ENCODE results near the gene GIGYF2.

The GIGYF2 gene

GRCh38 chr2:232870018-232870765 lies 173.1 kb downstream of the GIGYF2 start, which contains the start of gene SNORC:
TSS of gene SNORC (plus strand) at chr2:232870264. CDS start at chr2:232870342, 78 bp downstream.
- Histone ChIP-seq H3K36me3 (ENCODE audit: control insufficient read depth, insufficient read depth, low read length) (no peaks in the 10 kb centered on the region), H3K27me3 (ENCODE audit: control insufficient read depth, insufficient read depth, low read length) (no peaks in the 10 kb centered on the region), H3K4me3 (ENCODE audit: low read length) (no peak within 1 kb of the TSS), H3K27ac (ENCODE audit: low read length) (no peak within 1 kb of the TSS), H3K9me3 (ENCODE audit: control insufficient read depth, insufficient read depth, low read length) (no peaks in the 10 kb centered on the region), H3K4me1 (ENCODE audit: control insufficient read depth, insufficient read depth, low read length) (no peaks in the 10 kb centered on the region; the same call in 1 of the 2 replicates)
- DNase-seq (ENCODE audit: low read depth, low spot score) = no peak
- no CpG with 5 or more reads among the region's 21 CpGs for WGBS (ENCODE audit: insufficient coverage, insufficient read length)

GRCh38 chr2:232870766-232871371 lies 173.7 kb downstream of the GIGYF2 start:
- H3K9me3 ChIP-seq (ENCODE audit: control insufficient read depth, insufficient read depth, low read length) = no peaks in the 10 kb centered on the region
- WGBS (ENCODE audit: insufficient coverage, insufficient read length) = no CpG with 5 or more reads among the region's 17 CpGs
- H3K4me1 ChIP-seq (ENCODE audit: control insufficient read depth, insufficient read depth, low read length) = no peaks in the 10 kb centered on the region; the same call in 1 of the 2 replicates
- H3K4me3 ChIP-seq (ENCODE audit: low read length) = no peak overlapping the region
- H3K36me3 ChIP-seq (ENCODE audit: control insufficient read depth, insufficient read depth, low read length) = no peaks in the 10 kb centered on the region
- no peak for DNase-seq (ENCODE audit: low read depth, low spot score)
- no peak overlapping the region for H3K27ac ChIP-seq (ENCODE audit: low read length)
- peaks cover 4% of the 10 kb centered on the region; the same call in 1 of the 2 replicates for H3K27me3 ChIP-seq (ENCODE audit: control insufficient read depth, insufficient read depth, low read length)

- Histone ChIP-seq H3K27me3 (ENCODE audit: control insufficient read depth, insufficient read depth, low read length) (peaks cover 4% of the 10 kb centered on the region; the same call in 1 of the 2 replicates), H3K27ac (ENCODE audit: low read length) (no peak overlapping the region), H3K4me1 (ENCODE audit: control insufficient read depth, insufficient read depth, low read length) (no peaks in the 10 kb centered on the region; the same call in 1 of the 2 replicates), H3K4me3 (ENCODE audit: low read length) (no peak overlapping the region), H3K36me3 (ENCODE audit: control insufficient read depth, insufficient read depth, low read length) (no peaks in the 10 kb centered on the region; the same call in 1 of the 2 replicates), H3K9me3 (ENCODE audit: control insufficient read depth, insufficient read depth, low read length) (no peaks in the 10 kb centered on the region)
- no CpG with 5 or more reads among the region's 15 CpGs for WGBS (ENCODE audit: insufficient coverage, insufficient read length)
- DNase-seq (ENCODE audit: low read depth, low spot score) = no peak
Observed at GRCh38 chr2:232871418-232871834, 174.3 kb downstream of the GIGYF2 start.

DNA sequence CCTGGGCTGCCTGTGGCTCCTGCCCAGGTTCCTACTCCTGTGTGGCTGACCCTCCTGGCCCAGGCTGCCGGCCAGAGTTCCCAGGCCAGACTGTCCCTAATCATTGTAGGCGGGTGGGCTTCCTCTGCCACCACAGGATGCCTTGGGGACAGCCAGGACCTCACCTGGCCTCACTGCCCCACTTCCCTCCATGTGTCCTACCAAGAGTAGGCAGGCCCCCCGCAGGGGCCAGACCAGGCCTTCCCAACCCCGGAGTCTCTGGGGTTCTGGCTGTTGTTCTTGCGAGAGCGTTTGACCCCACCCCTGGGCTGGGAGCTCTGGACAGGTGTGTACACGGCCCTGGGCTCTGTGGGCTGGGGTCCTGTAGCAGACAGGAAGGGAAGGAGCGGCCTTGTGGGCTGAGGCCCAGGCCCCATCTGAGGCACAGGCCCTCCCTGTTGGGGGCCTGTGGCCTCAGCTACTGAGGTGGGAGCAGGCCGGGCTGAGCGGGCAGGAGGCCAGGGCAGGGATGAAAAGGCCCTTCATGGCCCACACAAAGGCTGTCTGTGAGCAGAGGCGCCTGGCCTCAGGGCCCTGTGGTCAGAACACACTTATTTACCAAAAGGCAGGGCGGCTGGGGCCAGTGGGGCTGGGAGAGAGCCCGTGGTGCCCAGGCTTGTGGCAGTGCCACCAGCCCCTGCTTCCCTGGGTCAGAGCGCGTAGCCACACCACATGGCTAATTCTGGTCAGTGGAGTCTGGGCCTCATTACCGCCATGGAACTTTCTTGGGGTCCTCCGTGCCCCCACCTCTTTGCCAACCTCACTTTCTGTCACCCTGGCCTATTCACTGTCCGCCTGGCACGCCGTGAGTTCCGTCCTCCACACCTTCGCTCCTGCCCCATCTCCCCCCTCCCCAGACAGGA lies 175.0 kb downstream of the GIGYF2 start:
- WGBS (ENCODE audit: insufficient coverage, insufficient read length) = no CpG with 5 or more reads among the region's 22 CpGs
- H3K4me1 ChIP-seq (ENCODE audit: control insufficient read depth, insufficient read depth, low read length) = no peaks in the 10 kb centered on the region; the same call in 1 of the 2 replicates
- H3K27me3 ChIP-seq (ENCODE audit: control insufficient read depth, insufficient read depth, low read length) = peaks cover 5% of the 10 kb centered on the region; the same call in 1 of the 2 replicates
- no peak overlapping the region for H3K4me3 ChIP-seq (ENCODE audit: low read length)
- H3K27ac ChIP-seq (ENCODE audit: low read length) = no peak overlapping the region
- no peaks in the 10 kb centered on the region; the same call in 1 of the 2 replicates for H3K36me3 ChIP-seq (ENCODE audit: control insufficient read depth, insufficient read depth, low read length)
- DNase-seq (ENCODE audit: low read depth, low spot score) = no peak
- no peaks in the 10 kb centered on the region for H3K9me3 ChIP-seq (ENCODE audit: control insufficient read depth, insufficient read depth, low read length)

DNA sequence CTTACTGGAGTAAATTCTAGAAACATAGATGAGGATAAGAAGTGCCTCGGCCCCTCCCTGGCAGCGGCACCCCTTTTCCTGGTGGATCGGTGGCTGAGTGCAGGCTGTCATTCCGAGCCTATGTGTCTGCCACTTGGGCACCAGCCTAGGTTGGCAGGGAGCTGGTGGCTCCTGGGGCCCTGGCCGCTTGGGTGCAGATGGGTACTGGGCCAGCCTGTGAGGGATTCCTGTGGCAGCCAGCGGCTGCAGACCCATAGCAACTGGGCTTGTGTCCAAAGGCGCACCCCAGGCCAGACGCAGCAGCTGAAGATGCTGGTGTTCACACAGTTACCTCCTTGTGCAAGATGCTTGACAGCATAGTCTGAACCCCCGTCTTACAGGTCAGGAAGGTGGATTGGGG lies 175.7 kb downstream of the GIGYF2 start:
- Histone ChIP-seq H3K27me3 (ENCODE audit: control insufficient read depth, insufficient read depth, low read length) (peaks cover 7% of the 10 kb centered on the region; the same call in 1 of the 2 replicates), H3K9me3 (ENCODE audit: control insufficient read depth, insufficient read depth, low read length) (no peaks in the 10 kb centered on the region), H3K27ac (ENCODE audit: low read length) (no peak overlapping the region), H3K4me3 (ENCODE audit: low read length) (no peak overlapping the region), H3K4me1 (ENCODE audit: control insufficient read depth, insufficient read depth, low read length) (no peaks in the 10 kb centered on the region; the same call in 1 of the 2 replicates), H3K36me3 (ENCODE audit: control insufficient read depth, insufficient read depth, low read length) (no peaks in the 10 kb centered on the region; the same call in 1 of the 2 replicates)
- WGBS (ENCODE audit: insufficient coverage, insufficient read length) = no CpG with 5 or more reads among the region's 9 CpGs
- DNase-seq (ENCODE audit: low read depth, low spot score) = no peak

GRCh38 chr2:232873292-232873908 lies 176.3 kb downstream of the GIGYF2 start:
- no CpG with 5 or more reads among the region's 14 CpGs for WGBS (ENCODE audit: insufficient coverage, insufficient read length)
- Histone ChIP-seq H3K27ac (ENCODE audit: low read length) (no peak overlapping the region), H3K4me1 (ENCODE audit: control insufficient read depth, insufficient read depth, low read length) (no peaks in the 10 kb centered on the region; the same call in 1 of the 2 replicates), H3K36me3 (ENCODE audit: control insufficient read depth, insufficient read depth, low read length) (no peaks in the 10 kb centered on the region; the same call in 1 of the 2 replicates), H3K9me3 (ENCODE audit: control insufficient read depth, insufficient read depth, low read length) (no peaks in the 10 kb centered on the region), H3K4me3 (ENCODE audit: low read length) (no peak overlapping the region), H3K27me3 (ENCODE audit: control insufficient read depth, insufficient read depth, low read length) (peaks cover 9% of the 10 kb centered on the region; the same call in 1 of the 2 replicates)
- DNase-seq (ENCODE audit: low read depth, low spot score) = no peak

DNA sequence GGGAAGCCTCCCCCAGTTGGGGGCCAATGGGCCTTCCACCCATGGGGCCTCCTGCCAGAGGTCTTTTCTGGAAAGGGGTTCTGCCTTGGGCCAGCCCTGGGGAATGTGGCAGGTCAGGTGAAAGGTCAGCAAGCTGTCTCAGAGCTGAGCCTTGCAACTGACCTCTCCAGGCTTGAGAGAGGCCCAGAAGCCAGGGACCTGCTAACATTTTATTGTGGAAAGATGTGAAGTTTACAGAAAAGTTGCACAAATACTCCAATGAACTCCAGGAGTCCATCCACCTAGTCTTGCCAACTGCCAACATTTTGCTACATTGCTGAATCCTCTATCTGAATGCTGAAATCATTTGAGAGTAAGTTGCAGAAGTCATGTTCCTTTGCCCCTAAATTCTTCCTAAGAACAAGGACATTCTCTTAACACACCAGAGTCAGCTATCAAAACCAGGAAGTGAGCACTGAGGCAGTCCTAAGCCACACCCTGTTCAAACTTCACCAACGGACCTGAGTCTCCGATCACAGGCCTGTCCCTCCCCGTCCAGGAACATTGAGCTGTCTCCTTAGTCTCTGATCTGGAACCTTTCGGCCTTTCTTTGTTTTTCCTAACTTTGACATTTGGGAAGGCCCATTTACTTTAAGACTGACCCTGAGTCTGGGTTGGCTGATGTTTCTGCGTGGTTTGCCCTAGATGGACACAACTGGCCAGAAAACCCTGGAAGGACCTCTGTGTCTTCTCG lies 176.9 kb downstream of the GIGYF2 start:
- H3K27me3 ChIP-seq (ENCODE audit: control insufficient read depth, insufficient read depth, low read length) = peaks cover 9% of the 10 kb centered on the region; the same call in 1 of the 2 replicates
- no peaks in the 10 kb centered on the region for H3K9me3 ChIP-seq (ENCODE audit: control insufficient read depth, insufficient read depth, low read length)
- no peaks in the 10 kb centered on the region; the same call in 1 of the 2 replicates for H3K4me1 ChIP-seq (ENCODE audit: control insufficient read depth, insufficient read depth, low read length)
- WGBS (ENCODE audit: insufficient coverage, insufficient read length) = no CpG with 5 or more reads among the region's 6 CpGs
- H3K4me3 ChIP-seq (ENCODE audit: low read length) = no peak overlapping the region
- no peak for DNase-seq (ENCODE audit: low read depth, low spot score)
- no peaks in the 10 kb centered on the region; the same call in 1 of the 2 replicates for H3K36me3 ChIP-seq (ENCODE audit: control insufficient read depth, insufficient read depth, low read length)
- H3K27ac ChIP-seq (ENCODE audit: low read length) = no peak overlapping the region

DNA sequence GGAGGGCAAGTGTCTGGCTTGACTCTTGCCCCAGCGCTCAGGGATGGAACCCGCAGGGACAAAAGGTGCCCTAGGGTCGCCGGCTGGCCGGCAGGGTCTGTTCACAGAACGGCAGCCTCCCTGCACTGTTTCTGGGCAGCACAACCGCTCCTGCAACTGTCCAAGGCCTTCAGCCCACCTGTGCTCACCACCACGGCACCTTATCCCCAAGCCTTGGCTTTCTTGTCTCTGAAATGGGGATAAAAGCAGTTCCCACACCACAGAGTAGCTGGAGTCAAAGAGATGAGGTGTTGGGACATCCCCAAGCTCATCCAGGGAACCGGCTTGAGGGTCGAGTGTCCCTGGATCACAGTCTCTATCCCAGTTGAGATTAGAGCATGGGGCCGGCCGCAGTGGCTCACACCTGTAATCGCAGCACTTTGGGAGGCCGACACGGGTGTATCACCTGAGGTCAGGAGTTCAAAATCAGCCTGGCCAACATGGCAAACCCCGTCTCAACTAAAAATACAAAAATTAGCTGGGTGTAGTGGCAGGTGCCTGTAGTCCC lies 177.6 kb downstream of the GIGYF2 start:
- Histone ChIP-seq H3K36me3 (ENCODE audit: control insufficient read depth, insufficient read depth, low read length) (no peaks in the 10 kb centered on the region; the same call in 1 of the 2 replicates), H3K9me3 (ENCODE audit: control insufficient read depth, insufficient read depth, low read length) (no peaks in the 10 kb centered on the region), H3K27ac (ENCODE audit: low read length) (no peak overlapping the region), H3K4me3 (ENCODE audit: low read length) (no peak overlapping the region), H3K4me1 (ENCODE audit: control insufficient read depth, insufficient read depth, low read length) (no peaks in the 10 kb centered on the region; the same call in 1 of the 2 replicates), H3K27me3 (ENCODE audit: control insufficient read depth, insufficient read depth, low read length) (peaks cover 9% of the 10 kb centered on the region; the same call in 1 of the 2 replicates)
- no CpG with 5 or more reads among the region's 16 CpGs for WGBS (ENCODE audit: insufficient coverage, insufficient read length)
- no peak for DNase-seq (ENCODE audit: low read depth, low spot score)

All from iPS DF 6.9 (cell line).